HG02623 (cell line): ENCODE measurements around the gene RUBCNL.
"Not testable (repeated sequence)": the region's sequence is repeated elsewhere in the genome, so short reads cannot be mapped to it uniquely, and the experiment has no call there.

Experiments
- ATAC-seq: cut with Tn5 transposase; IDR thresholded peaks from one replicate; pipeline ENCODE4 v1.9.1; 2021; ENCODE audit warnings: moderate library complexity; ENCODE audit not compliant: unreplicated experiment

The RUBCNL gene

GRCh38 chr13:46387064-46387851 is at the start of gene RUBCNL:
Gene RUBCNL (minus strand): TSS chr13:46387252. CDS start chr13:46372475, 14,777 bp downstream.
- ATAC-seq, result no peak

- not testable (repeated sequence) for ATAC-seq
Observed at GRCh38 chr13:46429558-46429957, 42.5 kb upstream of the RUBCNL start.

GRCh38 chr13:46405457-46405856 is 18.4 kb upstream of the RUBCNL start:
- no peak for ATAC-seq

GRCh38 chr13:46404733-46405100 is 17.7 kb upstream of the RUBCNL start:
- no peak for ATAC-seq

- no peak for ATAC-seq
Observed at GRCh38 chr13:46403851-46404732, 17.0 kb upstream of the RUBCNL start.

GRCh38 chr13:46402178-46402577 is 15.1 kb upstream of the RUBCNL start:
- ATAC-seq, result no peak

- ATAC-seq, result peak; percentile 47
Observed at GRCh38 chr13:46401432-46401831, 14.4 kb upstream of the RUBCNL start.

- no peak for ATAC-seq
Observed at GRCh38 chr13:46396341-46396740, 9.3 kb upstream of the RUBCNL start.

- ATAC-seq, result peak; percentile 37
Observed at GRCh38 chr13:46392967-46393366, 5.9 kb upstream of the RUBCNL start.

GRCh38 chr13:46389457-46390451 is 2.7 kb upstream of the RUBCNL start:
- ATAC-seq, result peak; percentile 38

GRCh38 chr13:46388846-46389245 is 1.8 kb upstream of the RUBCNL start:
- no peak for ATAC-seq

- ATAC-seq, result no peak
Observed at GRCh38 chr13:46388308-46388707, 1.3 kb upstream of the RUBCNL start.

GRCh38 chr13:46386392-46387063 is 524 bp downstream of the RUBCNL start:
- ATAC-seq, result no peak

GRCh38 chr13:46385946-46386345 is 1.1 kb downstream of the RUBCNL start:
- ATAC-seq, result no peak

GRCh38 chr13:46383383-46383782 is 3.7 kb downstream of the RUBCNL start:
- no peak for ATAC-seq

GRCh38 chr13:46382224-46382623 is 4.8 kb downstream of the RUBCNL start:
- peak; percentile 34 for ATAC-seq

- ATAC-seq, result no peak
Observed at GRCh38 chr13:46380242-46380641, 6.8 kb downstream of the RUBCNL start.

GRCh38 chr13:46379611-46380010 is 7.4 kb downstream of the RUBCNL start:
- no peak for ATAC-seq

GRCh38 chr13:46378411-46378810 is 8.6 kb downstream of the RUBCNL start:
- no peak for ATAC-seq

- ATAC-seq, result peak; percentile 33
Observed at GRCh38 chr13:46377554-46377953, 9.5 kb downstream of the RUBCNL start.
